GM10266 (cell line): ENCODE results near the gene TREML1.

Experiments
- DNase-seq: peaks from one replicate; pipeline ENCODE4 v3.0.0; 2012; ENCODE audit errors: extremely low spot score
- TF ChIP-seq, protein P1 (sequence below): IDR thresholded peaks from 2 replicates; pipeline ENCODE4 v1.5.1; 2012; ENCODE audit warnings: mild to moderate bottlenecking, low read depth; ENCODE audit not compliant: control insufficient read depth, insufficient read depth; ENCODE audit errors: missing control alignments

Gene TREML1, protein sequence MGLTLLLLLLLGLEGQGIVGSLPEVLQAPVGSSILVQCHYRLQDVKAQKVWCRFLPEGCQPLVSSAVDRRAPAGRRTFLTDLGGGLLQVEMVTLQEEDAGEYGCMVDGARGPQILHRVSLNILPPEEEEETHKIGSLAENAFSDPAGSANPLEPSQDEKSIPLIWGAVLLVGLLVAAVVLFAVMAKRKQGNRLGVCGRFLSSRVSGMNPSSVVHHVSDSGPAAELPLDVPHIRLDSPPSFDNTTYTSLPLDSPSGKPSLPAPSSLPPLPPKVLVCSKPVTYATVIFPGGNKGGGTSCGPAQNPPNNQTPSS

DNA sequence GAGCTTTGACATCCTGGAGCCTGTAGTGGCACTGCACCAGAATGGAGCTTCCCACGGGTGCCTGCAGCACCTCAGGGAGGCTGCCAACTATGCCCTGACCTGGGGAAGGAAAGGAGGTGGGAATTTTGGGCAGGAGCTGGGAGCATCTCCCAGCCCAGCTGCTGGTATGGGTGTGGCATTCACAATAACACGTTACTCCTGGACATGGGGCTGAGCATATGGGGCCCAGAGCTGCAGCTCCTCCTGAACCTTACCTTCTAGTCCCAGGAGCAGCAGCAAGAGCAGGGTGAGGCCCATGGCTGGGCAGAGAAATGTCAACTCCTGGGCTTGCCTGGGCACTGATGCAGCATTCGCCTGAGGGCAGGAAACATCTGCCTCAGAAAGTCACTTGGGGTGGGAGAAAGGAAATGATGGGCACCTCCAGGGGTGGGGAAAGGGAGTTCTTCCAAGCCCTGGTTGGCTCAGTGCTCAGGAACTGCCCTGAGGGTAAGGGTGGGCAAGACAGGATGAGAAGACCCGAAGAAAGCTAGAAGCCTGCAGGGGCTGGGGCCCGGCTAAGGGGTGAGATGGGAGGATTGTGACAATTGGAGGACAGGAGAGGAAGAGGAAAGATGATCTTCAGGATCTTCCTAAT, at the start of gene TREML1:
Gene TREML1, minus strand, starts transcription at position 356 of the 634 bp plus-strand sequence. Its CDS starts 59 bp downstream, at position 297.
- DNase-seq: no peak
- TF ChIP-seq, protein P1, sequence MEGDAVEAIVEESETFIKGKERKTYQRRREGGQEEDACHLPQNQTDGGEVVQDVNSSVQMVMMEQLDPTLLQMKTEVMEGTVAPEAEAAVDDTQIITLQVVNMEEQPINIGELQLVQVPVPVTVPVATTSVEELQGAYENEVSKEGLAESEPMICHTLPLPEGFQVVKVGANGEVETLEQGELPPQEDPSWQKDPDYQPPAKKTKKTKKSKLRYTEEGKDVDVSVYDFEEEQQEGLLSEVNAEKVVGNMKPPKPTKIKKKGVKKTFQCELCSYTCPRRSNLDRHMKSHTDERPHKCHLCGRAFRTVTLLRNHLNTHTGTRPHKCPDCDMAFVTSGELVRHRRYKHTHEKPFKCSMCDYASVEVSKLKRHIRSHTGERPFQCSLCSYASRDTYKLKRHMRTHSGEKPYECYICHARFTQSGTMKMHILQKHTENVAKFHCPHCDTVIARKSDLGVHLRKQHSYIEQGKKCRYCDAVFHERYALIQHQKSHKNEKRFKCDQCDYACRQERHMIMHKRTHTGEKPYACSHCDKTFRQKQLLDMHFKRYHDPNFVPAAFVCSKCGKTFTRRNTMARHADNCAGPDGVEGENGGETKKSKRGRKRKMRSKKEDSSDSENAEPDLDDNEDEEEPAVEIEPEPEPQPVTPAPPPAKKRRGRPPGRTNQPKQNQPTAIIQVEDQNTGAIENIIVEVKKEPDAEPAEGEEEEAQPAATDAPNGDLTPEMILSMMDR: no peak

GRCh38 chr6:41201764-41202173, 47.6 kb upstream of the TREML1 start:
- TF ChIP-seq, protein P1: no peak
- no peak for DNase-seq

DNA sequence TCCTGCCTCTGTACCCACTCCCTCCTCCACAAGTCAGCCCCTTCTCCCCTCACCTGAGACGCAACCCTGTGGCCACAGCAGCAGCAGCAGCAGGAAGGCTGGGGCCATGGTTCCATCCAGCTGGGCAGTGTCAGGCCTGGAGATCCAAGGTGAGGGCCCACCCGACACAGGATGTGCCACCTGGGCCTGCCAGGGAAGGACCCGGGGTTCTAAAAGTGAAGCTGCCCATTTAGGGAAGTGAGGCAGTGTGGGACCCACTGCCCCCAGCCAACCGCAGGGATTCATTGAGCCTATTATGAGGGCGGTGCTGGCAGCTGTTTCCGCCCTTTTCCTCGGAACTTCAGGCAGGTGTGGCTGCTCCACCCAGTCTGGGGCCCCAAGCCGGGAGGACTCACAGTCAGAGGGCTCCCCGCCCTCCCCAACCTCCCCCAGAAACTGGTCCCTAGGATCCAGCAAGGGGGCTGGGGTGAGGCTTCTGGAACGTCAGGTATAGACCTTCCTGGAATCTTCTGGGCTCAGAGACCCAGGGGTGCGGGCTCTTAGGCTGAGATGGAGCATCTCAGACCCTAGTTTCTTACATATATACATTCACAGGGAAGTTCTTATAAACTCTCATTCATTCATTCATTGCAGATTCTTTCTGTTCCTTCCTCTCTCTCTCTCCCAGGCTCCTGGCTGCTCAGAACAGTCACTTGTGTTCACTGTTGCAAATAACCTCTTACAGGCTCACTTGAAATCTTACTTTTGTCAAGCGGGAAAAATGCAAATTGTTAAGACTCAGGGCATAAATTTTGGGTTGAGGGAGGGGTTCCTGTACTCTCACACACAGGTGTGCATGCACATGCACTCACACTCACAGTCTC, 47.0 kb upstream of the TREML1 start, which contains the start of gene TREML2:
Gene TREML2, minus strand, starts transcription at position 249 of the 863 bp plus-strand sequence. Its CDS starts 141 bp downstream, at position 108.
- no peak for DNase-seq
- TF ChIP-seq, protein P1: no peak

- DNase-seq: no peak
Observed at GRCh38 chr6:41200296-41200900, 46.3 kb upstream of the TREML1 start.

GRCh38 chr6:41199552-41200246, 45.6 kb upstream of the TREML1 start:
- DNase-seq: peak; percentile 34
- TF ChIP-seq, protein P1: no peak

More at GRCh38 chr6:41200296-41200900, 46.3 kb upstream of the TREML1 start:
- TF ChIP-seq, protein P1: no peak

GRCh38 chr6:41197234-41197633, 43.1 kb upstream of the TREML1 start:
- TF ChIP-seq, protein P1: no peak
- DNase-seq: no peak
